HT-29 (cell line): ENCODE results near the gene RC3H2. TPM values are rescaled to one million over a fixed set of nuclear protein-coding genes. Genes with fewer than 3 reads are reported as not detected.
A peak's percentile ranks its signal among the peaks of the same experiment; 100 is the strongest.
"Not testable (repeated sequence)": the region's sequence is repeated elsewhere in the genome, so short reads cannot be mapped to it uniquely, and the experiment has no call there.

ENCODE experiments used
- DNase-seq: peaks from one replicate; pipeline ENCODE4 v3.0.0-alpha.2; 2015; ENCODE audit warnings: low spot score
- total RNA-seq: library from RNA; depleted of rRNA; stranded (reverse); fragments of >200 nt; shearing (Covaris generic); gene quantifications from 2 replicates; pipeline ENCODE4 v1.2.3, GENCODE V29; 2014

The RC3H2 gene
- total RNA-seq, 1 experiment from 2014 or later = 23.8 TPM

DNA sequence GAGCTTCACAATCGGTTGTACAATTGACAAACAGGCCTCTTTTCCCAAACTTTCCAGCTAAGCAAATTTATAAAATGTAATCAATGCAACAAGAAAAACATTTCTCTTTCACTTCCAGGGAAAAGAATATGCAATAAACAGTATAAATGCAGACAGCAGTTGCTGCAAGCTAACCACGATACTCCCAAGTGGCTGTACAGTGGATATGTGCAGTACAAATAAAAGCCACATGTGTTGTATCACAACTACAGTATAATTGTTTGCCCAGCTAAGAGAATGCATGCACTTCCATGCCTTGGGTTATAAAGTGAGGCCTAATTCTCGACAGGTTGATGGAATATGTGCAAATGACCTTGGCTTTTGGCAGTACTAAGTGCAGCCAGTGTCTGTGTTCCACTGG, 60.0 kb downstream of the RC3H2 start:
- no peak for DNase-seq

DNA sequence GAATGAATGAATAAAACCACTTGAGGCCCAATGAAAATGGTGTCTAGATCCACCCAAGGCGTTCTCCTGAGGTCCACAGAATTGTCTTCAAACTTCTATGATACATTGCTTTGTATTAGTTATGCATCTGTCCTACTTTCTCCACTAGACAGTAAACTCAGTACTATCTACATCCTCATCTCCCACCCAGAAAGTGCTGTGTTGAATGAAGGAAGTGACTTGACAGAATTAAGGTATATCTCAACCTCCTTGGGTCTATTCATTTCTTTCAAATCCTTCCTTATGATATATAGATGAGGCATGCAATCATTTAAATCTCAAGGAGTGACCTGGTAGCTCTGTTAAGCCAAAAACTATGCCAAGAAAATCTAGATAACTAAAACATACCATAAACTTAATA, 61.0 kb downstream of the RC3H2 start:
- DNase-seq = no peak

- DNase-seq = no peak
These were observed 63.7 kb downstream of the RC3H2 start for GRCh38 chr9:122841501-122841900.

DNA sequence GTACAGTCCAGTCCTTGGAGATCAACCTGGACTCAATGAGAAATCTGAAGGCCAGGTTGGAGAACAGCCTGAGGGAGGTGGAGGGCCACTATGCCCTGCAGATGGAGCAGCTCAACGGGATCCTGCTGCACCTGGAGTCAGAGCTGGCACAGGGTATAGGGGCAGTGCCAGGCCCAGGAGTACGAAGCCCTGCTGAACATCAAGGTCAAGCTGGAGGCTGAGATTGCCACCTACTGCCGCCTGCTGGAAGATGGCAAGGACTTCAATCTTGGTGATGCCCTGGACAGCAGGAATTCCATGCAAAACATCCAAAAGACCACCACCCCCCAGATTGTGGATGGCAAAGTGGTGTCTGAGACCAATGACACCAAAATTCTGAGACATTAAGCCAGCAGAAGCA, 66.7 kb downstream of the RC3H2 start:
- DNase-seq = not testable (repeated sequence)

DNA sequence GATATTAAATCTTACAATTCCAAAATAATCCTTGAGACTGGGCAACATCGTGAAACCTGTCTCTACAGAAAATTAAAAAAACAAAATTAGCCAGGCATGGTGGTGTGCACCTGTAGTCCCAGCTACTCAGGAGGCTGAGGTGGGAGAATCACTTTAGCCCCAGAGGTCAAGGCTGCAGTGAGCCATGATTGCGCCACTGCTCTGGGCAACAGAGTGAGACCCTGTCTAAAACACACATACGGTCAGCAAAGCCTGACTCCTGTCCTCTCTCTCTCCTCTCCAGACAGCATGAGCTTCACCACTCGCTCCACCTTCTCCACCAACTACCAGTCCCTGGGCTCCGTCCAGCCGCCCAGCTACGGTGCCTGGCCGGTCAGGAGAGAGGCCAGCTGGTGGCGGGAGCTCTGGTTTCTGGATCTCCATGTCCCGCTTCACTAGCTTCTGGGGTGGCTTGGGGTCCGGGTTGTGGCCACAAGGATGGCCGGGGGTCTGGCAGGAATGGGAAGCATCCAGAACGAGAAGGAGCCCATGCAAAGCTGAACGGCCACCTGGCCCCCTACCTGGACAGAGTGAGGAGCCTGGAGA, 67.8 kb downstream of the RC3H2 start:
- no peak for DNase-seq

GRCh38 chr9:122835313-122835731, 69.8 kb downstream of the RC3H2 start:
- DNase-seq = no peak

DNA sequence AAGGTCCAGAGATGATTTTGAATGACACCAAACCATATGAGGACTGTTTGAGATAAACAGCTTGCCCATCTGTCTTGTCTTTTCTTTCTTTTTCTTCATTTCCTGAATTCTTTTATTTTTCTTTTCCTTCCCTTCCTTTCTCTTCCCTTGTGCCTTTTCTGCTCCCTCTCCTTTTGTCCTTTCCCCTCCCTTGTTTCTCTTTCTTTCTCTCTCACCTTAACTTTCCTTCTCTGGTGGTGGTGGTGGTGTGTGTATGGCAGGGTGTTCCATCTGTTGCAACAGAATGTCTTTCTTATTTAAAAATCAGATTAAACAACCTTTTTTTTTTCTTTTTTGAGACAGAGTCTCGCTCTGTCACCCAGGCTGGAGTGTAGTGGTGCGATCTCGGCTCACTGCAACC, 73.0 kb downstream of the RC3H2 start:
- no peak for DNase-seq

DNA sequence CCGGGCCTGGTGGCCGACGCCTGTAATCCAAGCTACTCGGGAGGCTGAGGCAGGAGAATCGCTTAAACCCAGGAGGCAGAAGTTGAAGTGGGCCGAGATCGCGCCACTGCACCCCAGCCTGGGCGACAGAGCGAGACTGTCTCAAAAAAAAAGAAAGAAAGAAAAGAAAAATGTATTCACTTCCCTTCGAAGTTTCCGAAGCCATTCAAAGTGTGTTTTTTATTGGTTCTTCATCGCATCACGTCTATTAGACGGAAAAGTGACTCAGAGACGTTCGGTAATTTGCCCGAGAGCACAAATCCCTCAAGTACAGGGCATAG, 76.2 kb downstream of the RC3H2 start:
- not testable (repeated sequence) for DNase-seq

DNA sequence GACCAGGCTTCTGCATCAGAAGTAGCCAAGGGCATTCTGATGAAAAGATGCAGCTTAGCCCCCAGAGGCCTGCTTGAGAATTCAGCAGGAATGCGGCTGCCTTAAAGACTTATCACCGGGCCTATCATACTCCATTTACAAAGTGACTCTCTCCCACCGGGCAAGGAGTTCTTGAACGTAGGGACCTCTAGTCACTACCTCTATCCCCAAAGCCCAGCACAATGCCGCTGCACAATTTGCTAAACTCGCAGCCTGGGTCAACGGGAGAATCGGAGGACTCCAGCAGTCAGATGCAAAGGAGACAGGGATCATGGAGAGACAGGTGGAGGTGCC, 77.4 kb downstream of the RC3H2 start:
- peak; percentile 16 for DNase-seq

DNA sequence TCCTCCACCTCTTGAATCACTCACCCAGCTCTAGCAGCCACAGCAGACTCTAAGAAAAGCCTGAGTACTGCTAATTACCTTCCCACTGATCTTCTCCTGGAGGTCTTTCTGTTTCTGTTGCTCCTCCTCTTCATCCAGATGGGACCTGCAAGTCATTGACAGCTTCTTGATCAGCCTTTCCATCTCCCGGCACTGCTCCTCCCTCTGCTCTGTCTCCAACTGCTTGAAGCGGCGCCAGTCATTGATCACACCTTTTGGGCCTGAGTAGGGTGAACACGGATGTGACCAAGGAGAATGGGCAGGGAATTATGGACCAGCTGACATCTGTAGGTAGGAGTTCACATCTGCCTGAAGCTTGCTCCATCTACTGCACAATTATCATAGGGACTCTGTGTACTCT, 82.2 kb downstream of the RC3H2 start:
- no peak for DNase-seq

DNA sequence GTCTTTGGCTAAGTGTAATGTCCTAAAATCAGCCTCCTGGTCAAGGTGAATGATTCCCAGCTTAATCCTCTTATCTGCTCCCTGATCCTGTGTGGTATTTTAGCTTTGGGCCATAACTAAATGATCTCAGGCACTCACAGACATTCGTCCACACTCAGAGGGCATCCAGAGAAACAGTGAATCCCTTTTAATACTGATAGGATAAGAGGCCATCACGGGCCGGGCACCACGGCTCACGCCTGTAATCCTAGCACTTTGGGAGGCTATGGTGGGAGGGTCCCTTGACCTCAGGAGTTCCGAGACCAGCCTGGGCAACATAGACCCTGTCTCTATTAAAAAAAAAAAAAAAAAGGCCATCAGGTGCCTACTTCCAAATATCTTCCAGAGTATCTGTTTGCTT, 83.1 kb downstream of the RC3H2 start:
- no peak for DNase-seq

GRCh38 chr9:122821278-122821943, 83.7 kb downstream of the RC3H2 start:
- no peak for DNase-seq

DNA sequence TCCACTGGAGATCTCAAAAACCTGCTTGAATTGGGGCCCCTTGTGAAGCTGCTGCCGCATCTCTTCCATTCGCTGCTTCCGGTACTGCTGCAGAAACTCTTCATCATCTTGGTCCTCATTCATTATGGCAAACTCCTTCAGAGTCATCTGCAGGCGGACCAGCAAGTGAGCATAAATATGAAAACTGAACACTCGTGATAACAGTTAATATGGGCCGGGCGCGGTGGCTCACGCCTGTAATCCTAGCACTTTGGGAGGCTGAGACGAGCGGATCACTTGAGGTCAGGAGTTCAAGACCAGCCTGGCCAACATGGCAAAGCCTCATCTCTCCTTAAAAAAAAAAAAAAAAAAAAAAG, 84.7 kb downstream of the RC3H2 start:
- no peak for DNase-seq

DNA sequence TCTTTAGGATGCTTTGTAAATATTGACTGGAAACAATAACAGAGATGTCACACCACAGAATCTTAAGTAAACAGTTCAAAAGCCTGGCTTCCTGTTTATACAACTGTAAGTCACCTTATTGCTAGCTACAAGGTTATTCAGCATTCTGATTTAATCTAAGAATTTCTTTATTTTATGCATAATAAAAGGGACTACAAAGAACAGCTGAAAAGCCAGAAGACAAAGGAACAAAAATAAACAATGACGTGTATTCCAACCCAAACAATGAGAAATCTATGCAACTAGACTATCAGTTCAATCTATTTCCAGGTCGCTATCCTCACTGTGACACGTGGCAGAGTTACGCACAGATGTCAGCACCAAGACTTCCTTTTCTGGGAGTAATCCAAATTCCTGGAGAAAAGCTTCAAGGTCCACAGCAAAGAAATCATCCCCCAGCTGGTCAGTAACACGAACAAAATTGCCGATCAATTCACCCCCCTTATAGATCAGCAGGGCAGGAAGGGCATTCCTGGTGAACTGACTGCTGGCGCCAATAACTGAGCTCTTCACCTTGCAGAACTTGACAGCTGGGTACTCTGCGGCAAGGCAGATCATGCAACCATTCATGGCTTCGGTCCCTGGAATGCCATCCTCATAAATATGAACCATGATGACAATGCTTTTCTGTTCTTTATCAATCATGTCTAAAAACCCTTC, 85.2 kb downstream of the RC3H2 start:
- no peak for DNase-seq

DNA sequence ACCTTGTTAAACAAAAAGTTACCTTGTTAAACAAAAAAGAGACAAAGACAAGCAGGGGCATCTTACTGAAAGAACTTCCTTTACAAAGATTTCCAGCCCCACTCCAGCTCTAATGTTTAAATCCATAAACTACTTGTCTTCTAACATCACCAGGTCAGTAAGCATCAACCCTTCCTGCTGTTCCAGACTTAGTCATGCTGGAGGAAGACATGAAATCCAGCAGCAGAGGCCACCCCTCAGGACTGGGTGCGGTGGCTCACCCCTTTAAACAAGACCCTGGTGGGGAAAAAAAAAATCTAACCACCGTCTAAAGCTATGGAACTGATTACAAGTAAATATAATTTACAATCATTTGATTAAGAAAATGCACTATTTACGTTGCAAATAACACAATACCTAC, 85.8 kb downstream of the RC3H2 start:
- no peak for DNase-seq

GRCh38 chr9:122816163-122816867, 88.8 kb downstream of the RC3H2 start:
- no peak for DNase-seq

GRCh38 chr9:122815544-122815943, 89.6 kb downstream of the RC3H2 start:
- DNase-seq = no peak

- DNase-seq = no peak
These were observed 90.6 kb downstream of the RC3H2 start for GRCh38 chr9:122814545-122814944.

DNA sequence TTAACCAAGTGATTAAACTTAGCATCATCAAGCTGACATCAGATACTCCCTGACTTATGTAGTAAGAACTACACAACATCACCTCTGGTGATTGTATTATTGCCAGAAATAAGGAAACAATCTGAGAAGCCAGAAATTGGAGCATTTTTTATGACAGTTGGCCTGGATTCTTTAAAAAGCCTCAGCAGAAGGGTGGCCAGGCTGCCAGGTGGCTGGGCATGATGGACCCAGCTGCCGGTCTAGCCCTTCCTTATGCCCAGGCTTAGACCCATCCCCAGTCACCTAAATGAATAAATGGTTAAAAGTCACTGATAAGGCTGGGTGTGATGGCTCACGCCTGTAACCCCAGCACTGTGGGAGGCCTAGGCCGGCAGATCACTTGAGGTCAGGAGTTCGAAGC, 92.4 kb downstream of the RC3H2 start:
- DNase-seq = no peak

DNA sequence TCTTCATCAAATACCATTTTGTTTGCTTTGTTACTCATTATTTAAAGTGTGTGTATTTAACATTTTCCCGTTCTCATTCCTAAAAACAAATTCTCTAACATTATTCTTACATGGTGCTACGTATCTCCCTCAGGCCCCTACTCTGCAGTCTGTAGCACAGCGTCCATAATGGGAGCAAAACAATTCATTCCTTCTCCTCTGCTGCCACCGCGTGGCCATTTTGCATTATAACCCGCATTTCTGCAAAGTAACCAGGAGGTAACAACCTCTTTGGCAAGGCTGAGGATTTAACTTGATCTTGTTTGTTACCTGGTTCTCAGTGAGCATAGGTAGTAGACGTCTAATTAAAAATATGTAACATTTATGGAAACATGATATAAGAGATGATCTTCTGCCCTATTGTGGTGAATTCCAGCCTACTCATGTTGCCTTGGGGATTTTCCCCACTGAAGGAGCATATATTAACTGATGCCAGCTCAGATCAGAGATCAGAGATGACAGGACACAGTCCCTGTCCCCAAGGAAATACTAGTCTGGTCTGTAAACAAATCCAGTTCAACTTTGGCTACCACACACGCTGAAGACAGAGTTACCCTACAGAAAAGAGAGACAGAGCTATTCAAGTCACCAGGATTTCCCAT, 94.7 kb downstream of the RC3H2 start:
- peak; percentile 96 for DNase-seq

- DNase-seq = peak; percentile 54
These were observed 95.9 kb downstream of the RC3H2 start for GRCh38 chr9:122809261-122809660.

- DNase-seq = no peak
These were observed 97.0 kb downstream of the RC3H2 start for GRCh38 chr9:122808141-122808540.
